NCI-H2107 treated with DMSO at 0.1 percent for 48 hours (cell line): ENCODE data around the gene FOCAD.

Experiments used
- DNase-seq: peaks from one replicate; lab custom pipeline; 2025; ENCODE audit not compliant: unreplicated experiment; lab: John Stamatoyannopoulos, UW

FOCAD gene

GRCh38 chr9:20728493-20729220 is 44.6 kb downstream of the FOCAD start:
- no peak for DNase-seq

- no peak for DNase-seq
Observed at GRCh38 chr9:20729523-20729922, 45.5 kb downstream of the FOCAD start.

- DNase-seq: no peak
Observed at GRCh38 chr9:20732118-20732517, 48.1 kb downstream of the FOCAD start.

- DNase-seq: no peak
Observed at GRCh38 chr9:20734275-20734674, 50.2 kb downstream of the FOCAD start.

GRCh38 chr9:20740304-20740703 is 56.2 kb downstream of the FOCAD start:
- no peak for DNase-seq

GRCh38 chr9:20740929-20741582 is 57.0 kb downstream of the FOCAD start:
- no peak for DNase-seq

- DNase-seq: no peak
Observed at GRCh38 chr9:20742833-20743232, 58.8 kb downstream of the FOCAD start.

- no peak for DNase-seq
Observed at GRCh38 chr9:20744036-20744630, 60.1 kb downstream of the FOCAD start.

- DNase-seq: no peak
Observed at GRCh38 chr9:20746967-20747366, 62.9 kb downstream of the FOCAD start.

GRCh38 chr9:20749496-20750198 is 65.6 kb downstream of the FOCAD start:
- DNase-seq: no peak

- no peak for DNase-seq
Observed at GRCh38 chr9:20753761-20754160, 69.7 kb downstream of the FOCAD start.

GRCh38 chr9:20754556-20754955 is 70.5 kb downstream of the FOCAD start:
- no peak for DNase-seq

- DNase-seq: no peak
Observed at GRCh38 chr9:20760246-20760891, 76.3 kb downstream of the FOCAD start.

GRCh38 chr9:20770947-20771346 is 86.9 kb downstream of the FOCAD start:
- DNase-seq: no peak

- DNase-seq: no peak
Observed at GRCh38 chr9:20771729-20772128, 87.7 kb downstream of the FOCAD start.

GRCh38 chr9:20775683-20776082 is 91.6 kb downstream of the FOCAD start:
- no peak for DNase-seq

- DNase-seq: no peak
Observed at GRCh38 chr9:20781092-20781491, 97.0 kb downstream of the FOCAD start.

GRCh38 chr9:20782289-20782688 is 98.2 kb downstream of the FOCAD start:
- DNase-seq: no peak

GRCh38 chr9:20783057-20784038 is 99.3 kb downstream of the FOCAD start:
- DNase-seq: no peak

- DNase-seq: no peak
Observed at GRCh38 chr9:20784196-20784595, 100.1 kb downstream of the FOCAD start.
